Head of caudate nucleus (tissue), 42 donors: ENCODE measurements around the gene CIROP.

ENCODE experiments used
- DNase-seq, 42 donors: peaks; one replicate each; pipeline versions ENCODE4 v3.0.0 to v3.0.0-alpha.2; 2020 to 2021; ENCODE audit warnings: mixed read lengths in 7 of 42
- intact Hi-C: fragments of 100-400 bp; cut with DNase I; formaldehyde crosslinking; loops from one replicate; pipeline ENCODE4 v1.15.0; 2022

The CIROP gene

GRCh38 chr14:23104591-23105347 is at the start of gene CIROP:
Gene CIROP (minus strand): TSS chr14:23104989. CDS start chr14:23104920, 69 bp downstream.
- peak in 2 of 42 donors; percentile 4 to 32 for DNase-seq

GRCh38 chr14:23153851-23154796 is 49.3 kb upstream of the CIROP start:
- peak in 36 of 42 donors; percentile 15 to 67 (median 43) for DNase-seq
- intact Hi-C loops = no loop called here

More at GRCh38 chr14:23104591-23105347, at the start of gene CIROP:
- intact Hi-C loops = no loop called here

GRCh38 chr14:23151342-23151741 is 46.6 kb upstream of the CIROP start:
- intact Hi-C loops = no loop called here
- DNase-seq = peak in 1 of 42 donors; percentile 8

- intact Hi-C loops = no loop called here
- DNase-seq = no peak
Measured at GRCh38 chr14:23149745-23150144, 45.0 kb upstream of the CIROP start.

- no peak for DNase-seq
- intact Hi-C loops = no loop called here
Measured at GRCh38 chr14:23148591-23149249, 43.9 kb upstream of the CIROP start.

- intact Hi-C loops = no loop called here
- peak in 26 of 42 donors; percentile 12 to 78 (median 44) for DNase-seq
Measured at GRCh38 chr14:23147676-23148075, 42.9 kb upstream of the CIROP start.

- no peak for DNase-seq
- intact Hi-C loops = no loop called here
Measured at GRCh38 chr14:23146980-23147379, 42.2 kb upstream of the CIROP start.

- intact Hi-C loops = no loop called here
- DNase-seq = peak in 1 of 42 donors; percentile 1
Measured at GRCh38 chr14:23146351-23146910, 41.6 kb upstream of the CIROP start.

- no peak for DNase-seq
- intact Hi-C loops = no loop called here
Measured at GRCh38 chr14:23145794-23146350, 41.1 kb upstream of the CIROP start.

GRCh38 chr14:23143911-23144310 is 39.1 kb upstream of the CIROP start:
- no peak for DNase-seq
- intact Hi-C loops = no loop called here

GRCh38 chr14:23142826-23143225 is 38.0 kb upstream of the CIROP start:
- DNase-seq = no peak
- intact Hi-C loops = no loop called here

- no peak for DNase-seq
- intact Hi-C loops = no loop called here
Measured at GRCh38 chr14:23141706-23142444, 37.1 kb upstream of the CIROP start.

GRCh38 chr14:23140371-23140770 is 35.6 kb upstream of the CIROP start:
- DNase-seq = no peak
- intact Hi-C loops = no loop called here

GRCh38 chr14:23139874-23140273 is 35.1 kb upstream of the CIROP start:
- DNase-seq = no peak
- intact Hi-C loops = no loop called here

- intact Hi-C loops = no loop called here
- DNase-seq = no peak
Measured at GRCh38 chr14:23137813-23138535, 33.2 kb upstream of the CIROP start.

GRCh38 chr14:23137192-23137812 is 32.5 kb upstream of the CIROP start:
- intact Hi-C loops = no loop called here
- DNase-seq = no peak

GRCh38 chr14:23136566-23137133 is 31.9 kb upstream of the CIROP start:
- no peak for DNase-seq
- intact Hi-C loops = no loop called here
